Body of pancreas (tissue), 4 donors: Measurements from ENCODE around the gene SMURF2.

ENCODE experiments used
- CTCF ChIP-seq, 7 experiments: fragments of 450-650 bp in 4 of 7; fragments of 200-600 bp in 3 of 7; sonication (generic) in 3 of 7; IDR thresholded peaks; one replicate each; pipeline ENCODE4 v1.5.1; 2016 to 2019; ENCODE audit warnings: antibody characterized with exemption in 7 of 7
- POLR2A ChIP-seq, 3 donors: fragments of 450-650 bp; IDR thresholded peaks; one replicate each; pipeline ENCODE4 v1.6.1; 2016; ENCODE audit warnings: antibody characterized with exemption in 3 of 3, mild to moderate bottlenecking in 2 of 3

GRCh38 chr17:64571746-64572145 is 90.4 kb downstream of the SMURF2 start:
- no peak for TF ChIP-seq POLR2A (IDR thresholded peaks at IDR 0.05)
- TF ChIP-seq CTCF (IDR thresholded peaks at IDR 0.05): no peak
